ENCODE data around the gene NACC2. TPM values are rescaled to one million over a fixed set of nuclear protein-coding genes. Genes with fewer than 3 reads are reported as not detected.

NACC2 gene
- total and polyA plus RNA-seq, 7 donors, result 8.5 to 33.5 (median 18.4) TPM

- DNase-seq (no peak), ATAC-seq (no peak)
- Histone ChIP-seq H3K27me3 (ENCODE audit: insufficient read depth in 3 of 3, low read length in 2 of 3) (no peaks in the 10 kb centered on the region), H3K4me1 (peaks cover 18% of the 10 kb centered on the region), H3K4me3 (no peak overlapping the region), H3K27ac (peak overlapping the region; percentile 36), H3K9me3 (no peaks in the 10 kb centered on the region), H3K36me3 (ENCODE audit: insufficient read depth in 1 of 2, low read depth in 1 of 2) (peaks cover 0 to 47% of the 10 kb centered on the region in 2 donors)
- WGBS, 3 donors, result 72 to 85% (median 80%) methylated on average over 24 of the region's 24 CpGs
- TF ChIP-seq, protein P1, sequence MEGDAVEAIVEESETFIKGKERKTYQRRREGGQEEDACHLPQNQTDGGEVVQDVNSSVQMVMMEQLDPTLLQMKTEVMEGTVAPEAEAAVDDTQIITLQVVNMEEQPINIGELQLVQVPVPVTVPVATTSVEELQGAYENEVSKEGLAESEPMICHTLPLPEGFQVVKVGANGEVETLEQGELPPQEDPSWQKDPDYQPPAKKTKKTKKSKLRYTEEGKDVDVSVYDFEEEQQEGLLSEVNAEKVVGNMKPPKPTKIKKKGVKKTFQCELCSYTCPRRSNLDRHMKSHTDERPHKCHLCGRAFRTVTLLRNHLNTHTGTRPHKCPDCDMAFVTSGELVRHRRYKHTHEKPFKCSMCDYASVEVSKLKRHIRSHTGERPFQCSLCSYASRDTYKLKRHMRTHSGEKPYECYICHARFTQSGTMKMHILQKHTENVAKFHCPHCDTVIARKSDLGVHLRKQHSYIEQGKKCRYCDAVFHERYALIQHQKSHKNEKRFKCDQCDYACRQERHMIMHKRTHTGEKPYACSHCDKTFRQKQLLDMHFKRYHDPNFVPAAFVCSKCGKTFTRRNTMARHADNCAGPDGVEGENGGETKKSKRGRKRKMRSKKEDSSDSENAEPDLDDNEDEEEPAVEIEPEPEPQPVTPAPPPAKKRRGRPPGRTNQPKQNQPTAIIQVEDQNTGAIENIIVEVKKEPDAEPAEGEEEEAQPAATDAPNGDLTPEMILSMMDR (IDR thresholded peaks at IDR 0.05), result no peak
- intact Hi-C loops (cut with DNase I), result no loop called here
These were observed 87.0 kb downstream of the NACC2 start for GRCh38 chr9:136007934-136008692.

GRCh38 chr9:136007276-136007933 lies 87.7 kb downstream of the NACC2 start:
- no peaks in the 10 kb centered on the region for H3K9me3 ChIP-seq
- DNase-seq (no peak), ATAC-seq (no peak)
- WGBS, 3 donors, result 80 to 87% (median 85%) methylated on average over 36 of the region's 36 CpGs
- H3K36me3 ChIP-seq (ENCODE audit: insufficient read depth in 1 of 2, low read depth in 1 of 2), result peaks cover 0 to 42% of the 10 kb centered on the region in 2 donors
- no peak overlapping the region for H3K4me3 ChIP-seq
- intact Hi-C loops (cut with DNase I), result no loop called here
- TF ChIP-seq, protein P1 (IDR thresholded peaks at IDR 0.05), result no peak
- H3K4me1 ChIP-seq, result peaks cover 13% of the 10 kb centered on the region
- H3K27me3 ChIP-seq (ENCODE audit: insufficient read depth in 3 of 3, low read length in 2 of 3), result no peaks in the 10 kb centered on the region
- H3K27ac ChIP-seq, result peak overlapping the region; percentile 36

GRCh38 chr9:136006169-136006568 lies 88.9 kb downstream of the NACC2 start:
- no peak overlapping the region for H3K4me3 ChIP-seq
- peaks cover 0 to 34% of the 10 kb centered on the region in 2 donors for H3K36me3 ChIP-seq (ENCODE audit: insufficient read depth in 1 of 2, low read depth in 1 of 2)
- intact Hi-C loops (cut with DNase I), result no loop called here
- H3K27ac ChIP-seq, result no peak overlapping the region
- WGBS, 3 donors, result 80 to 89% (median 87%) methylated on average over 7 of the region's 7 CpGs
- H3K27me3 ChIP-seq (ENCODE audit: insufficient read depth in 3 of 3, low read length in 2 of 3), result no peaks in the 10 kb centered on the region
- DNase-seq (no peak), ATAC-seq (no peak)
- peaks cover 8% of the 10 kb centered on the region for H3K4me1 ChIP-seq
- H3K9me3 ChIP-seq, result no peaks in the 10 kb centered on the region
- TF ChIP-seq, protein P1 (IDR thresholded peaks at IDR 0.05), result no peak

DNA sequence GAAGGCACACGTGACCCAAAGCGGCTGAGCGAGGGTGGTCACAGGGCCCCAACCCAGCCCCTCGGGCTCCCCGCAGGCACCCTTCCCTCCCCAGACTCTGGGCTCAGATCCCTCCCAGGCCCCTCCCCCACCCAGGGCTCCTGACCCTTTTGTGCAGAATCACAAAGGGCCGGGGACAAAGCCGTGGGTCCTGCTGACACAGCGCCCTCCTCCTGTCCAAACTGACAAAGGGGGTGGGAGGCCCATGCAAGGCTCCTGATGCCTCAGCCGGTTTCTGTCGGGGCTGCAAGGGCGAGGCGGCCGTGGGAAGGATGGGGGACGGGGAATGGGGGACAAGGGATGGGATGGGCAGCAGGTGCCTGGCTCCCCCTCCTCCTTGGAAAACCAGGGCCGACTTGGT lies 90.4 kb downstream of the NACC2 start:
- H3K4me1 ChIP-seq, result peaks cover 8% of the 10 kb centered on the region
- no peaks in the 10 kb centered on the region for H3K27me3 ChIP-seq (ENCODE audit: insufficient read depth in 3 of 3, low read length in 2 of 3)
- ATAC-seq, result no peak

More for the DNA sequence above, 90.4 kb downstream of the NACC2 start:
- WGBS, 3 donors, result 90 to 95% (median 92%) methylated on average over 12 to 15 of the region's 15 CpGs
- Histone ChIP-seq H3K9me3 (no peaks in the 10 kb centered on the region), H3K36me3 (ENCODE audit: insufficient read depth in 1 of 2, low read depth in 1 of 2) (peaks cover 0 to 21% of the 10 kb centered on the region in 2 donors), H3K27ac (no peak overlapping the region), H3K4me3 (no peak overlapping the region)
- DNase-seq, result no peak
- TF ChIP-seq, protein P1 (IDR thresholded peaks at IDR 0.05), result no peak
- intact Hi-C loops (cut with DNase I), result no loop called here
